GM19468 (cell line): ENCODE results near the gene OTOP2.
"Not testable (repeated sequence)": the region's sequence is repeated elsewhere in the genome, so short reads cannot be mapped to it uniquely, and the experiment has no call there.

Source experiments
- ATAC-seq: cut with Tn5 transposase; IDR thresholded peaks from one replicate; pipeline ENCODE4 v1.9.1; 2021; ENCODE audit warnings: mild to moderate bottlenecking, moderate library complexity, moderate number of reproducible peaks; ENCODE audit not compliant: unreplicated experiment; ENCODE audit errors: extremely low read depth

Gene OTOP2

GRCh38 chr17:74900208-74900607 lies 23.9 kb upstream of the OTOP2 start:
- no peak for ATAC-seq

- no peak for ATAC-seq
Observed at GRCh38 chr17:74901353-74902135, 22.5 kb upstream of the OTOP2 start.

- ATAC-seq, result no peak
Observed at GRCh38 chr17:74903034-74903433, 21.0 kb upstream of the OTOP2 start.

GRCh38 chr17:74903671-74904070 lies 20.4 kb upstream of the OTOP2 start:
- no peak for ATAC-seq

- no peak for ATAC-seq
Observed at GRCh38 chr17:74904687-74905409, 19.2 kb upstream of the OTOP2 start.

- ATAC-seq, result not testable (repeated sequence)
Observed at GRCh38 chr17:74906214-74906793, 17.8 kb upstream of the OTOP2 start.

GRCh38 chr17:74907012-74907411 lies 17.1 kb upstream of the OTOP2 start:
- no peak for ATAC-seq

GRCh38 chr17:74909097-74909496 lies 15.0 kb upstream of the OTOP2 start:
- ATAC-seq, result not testable (repeated sequence)

GRCh38 chr17:74911423-74911822 lies 12.7 kb upstream of the OTOP2 start:
- not testable (repeated sequence) for ATAC-seq

- no peak for ATAC-seq
Observed at GRCh38 chr17:74916136-74916850, 7.8 kb upstream of the OTOP2 start.

- ATAC-seq, result no peak
Observed at GRCh38 chr17:74916851-74917199, 7.2 kb upstream of the OTOP2 start.

- no peak for ATAC-seq
Observed at GRCh38 chr17:74917430-74917829, 6.6 kb upstream of the OTOP2 start.

- no peak for ATAC-seq
Observed at GRCh38 chr17:74918906-74919305, 5.2 kb upstream of the OTOP2 start.

- ATAC-seq, result no peak
Observed at GRCh38 chr17:74919440-74920305, 4.4 kb upstream of the OTOP2 start.

- no peak for ATAC-seq
Observed at GRCh38 chr17:74920306-74920620, 3.8 kb upstream of the OTOP2 start.

GRCh38 chr17:74920642-74921025 lies 3.4 kb upstream of the OTOP2 start:
- ATAC-seq, result no peak

GRCh38 chr17:74921026-74921681 lies 2.9 kb upstream of the OTOP2 start:
- ATAC-seq, result no peak

- ATAC-seq, result no peak
Observed at GRCh38 chr17:74921769-74922168, 2.3 kb upstream of the OTOP2 start.

- no peak for ATAC-seq
Observed at GRCh38 chr17:74922172-74922571, 1.9 kb upstream of the OTOP2 start.
